Mammary epithelial cell (primary cell): ENCODE results near the gene ADAMTS2.

Experiments used
- CTCF ChIP-seq, 2 donors: IDR thresholded peaks in 1 of 2; conservative IDR thresholded peaks in 1 of 2; 2 replicates each; pipeline ENCODE4 v1.5.1; 2011 to 2012; ENCODE audit warnings: inconsistent platforms in 2 of 2, low read length in 2 of 2, mild to moderate bottlenecking in 2 of 2, control low read depth in 1 of 2, low read depth in 1 of 2; ENCODE audit not compliant: insufficient read depth in 1 of 2; ENCODE audit errors: extremely low read depth in 1 of 2
- EZH2 ChIP-seq: IDR thresholded peaks from 2 replicates; pipeline ENCODE4 v1.6.1; 2012; ENCODE audit warnings: low read length, inconsistent platforms, borderline replicate concordance

GRCh38 chr5:179223961-179224360, 121.3 kb downstream of the ADAMTS2 start:
- TF ChIP-seq CTCF (conservative IDR thresholded peaks at IDR 0.05 in 1 of 2, IDR thresholded peaks at IDR 0.05 in 1 of 2; ENCODE audit: extremely low read depth in 1 of 2, insufficient read depth in 1 of 2, low read depth in 1 of 2, low read length in 2 of 2) (no peak), EZH2 (no peak)
